ENCODE data around the gene OPRD1. TPM values are rescaled to one million over a fixed set of nuclear protein-coding genes. Genes with fewer than 3 reads are reported as not detected.

Gene OPRD1
- total RNA-seq, 2 experiments from 2014 or later, result not detected

GRCh38 chr1:28887835-28888682 is 76.1 kb downstream of the OPRD1 start:
- DNase-seq, result no peak
- POLR2A ChIA-PET, result interaction anchor here (0.5 to 1.4 kb wide), 3 partner anchors 26 to 294 kb away, joined by 3 to 6 read pairs (median 5); partner anchors contain the start of genes EPB41 and SRSF4

GRCh38 chr1:28888915-28889314 is 76.9 kb downstream of the OPRD1 start:
- POLR2A ChIA-PET, result no interaction called here

More at GRCh38 chr1:28887835-28888682, 76.1 kb downstream of the OPRD1 start:
- peak overlapping the region; percentile 89 for H3K27ac Mint-ChIP-seq
- H3K9me3 Mint-ChIP-seq (ENCODE audit: insufficient read depth), result no peaks in the 10 kb centered on the region
- peak overlapping the region; percentile 87 for H3K4me3 Mint-ChIP-seq
- H3K27me3 Mint-ChIP-seq (ENCODE audit: low read depth), result no peaks in the 10 kb centered on the region
- no peaks in the 10 kb centered on the region for H3K36me3 Mint-ChIP-seq (ENCODE audit: low read depth)
- no peak for ATAC-seq
- H3K4me1 Mint-ChIP-seq (ENCODE audit: low read depth), result peaks cover 52% of the 10 kb centered on the region
- CTCF ChIA-PET, result interaction anchor here (0.8 to 2.4 kb wide), 7 partner anchors 11 to 314 kb away, joined by 3 to 9 read pairs (median 5); partner anchors contain the start of genes EPB41 and SRSF4

GRCh38 chr1:28889357-28889756 is 77.4 kb downstream of the OPRD1 start:
- peaks cover 45% of the 10 kb centered on the region for H3K4me1 Mint-ChIP-seq (ENCODE audit: low read depth)
- H3K27me3 Mint-ChIP-seq (ENCODE audit: low read depth), result no peaks in the 10 kb centered on the region
- DNase-seq (no peak), ATAC-seq (no peak)
- CTCF ChIA-PET, result interaction anchor here (1.7 to 3.3 kb wide), 3 partner anchors 12 to 313 kb away, joined by 6 to 20 read pairs (median 8); no protein-coding TSS in a partner anchor
- H3K9me3 Mint-ChIP-seq (ENCODE audit: insufficient read depth), result no peaks in the 10 kb centered on the region
- POLR2A ChIA-PET, result interaction anchor here (0.9 kb wide), 1 partner anchor 144 kb away, joined by 3 read pairs; no protein-coding TSS in a partner anchor
- H3K4me3 Mint-ChIP-seq, result peak overlapping the region; percentile 20
- H3K36me3 Mint-ChIP-seq (ENCODE audit: low read depth), result peaks cover 2% of the 10 kb centered on the region
- H3K27ac Mint-ChIP-seq, result peak overlapping the region; percentile 57

More at GRCh38 chr1:28888915-28889314, 76.9 kb downstream of the OPRD1 start:
- CTCF ChIA-PET, result interaction anchor here (1.7 to 3.3 kb wide), 3 partner anchors 12 to 313 kb away, joined by 6 to 20 read pairs (median 8); no protein-coding TSS in a partner anchor
- H3K27ac Mint-ChIP-seq, result peak overlapping the region; percentile 30
- no peaks in the 10 kb centered on the region for H3K9me3 Mint-ChIP-seq (ENCODE audit: insufficient read depth)
- H3K36me3 Mint-ChIP-seq (ENCODE audit: low read depth), result peaks cover 2% of the 10 kb centered on the region
- no peak for ATAC-seq
- H3K4me3 Mint-ChIP-seq, result peak overlapping the region; percentile 87
- H3K4me1 Mint-ChIP-seq (ENCODE audit: low read depth), result peaks cover 49% of the 10 kb centered on the region
- no peaks in the 10 kb centered on the region for H3K27me3 Mint-ChIP-seq (ENCODE audit: low read depth)
- DNase-seq, result no peak

GRCh38 chr1:28890435-28890834 is 78.5 kb downstream of the OPRD1 start:
- POLR2A ChIA-PET, result interaction anchor here (0.7 kb wide), 1 partner anchor 36 kb away, joined by 3 read pairs; no protein-coding TSS in a partner anchor
- Mint-ChIP-seq H3K4me1 (ENCODE audit: low read depth) (peaks cover 34% of the 10 kb centered on the region), H3K4me3 (no peak overlapping the region), H3K9me3 (ENCODE audit: insufficient read depth) (no peaks in the 10 kb centered on the region), H3K27ac (no peak overlapping the region), H3K36me3 (ENCODE audit: low read depth) (peaks cover 5% of the 10 kb centered on the region), H3K27me3 (ENCODE audit: low read depth) (no peaks in the 10 kb centered on the region)
- no peak for ATAC-seq
- DNase-seq, result no peak
- CTCF ChIA-PET, result interaction anchor here (1.3 to 3.3 kb wide), 5 partner anchors 12 to 312 kb away, joined by 3 to 20 read pairs (median 7); no protein-coding TSS in a partner anchor

GRCh38 chr1:28890836-28891235 is 78.9 kb downstream of the OPRD1 start:
- no peak for DNase-seq

GRCh38 chr1:28891256-28891655 is 79.3 kb downstream of the OPRD1 start:
- Mint-ChIP-seq H3K27me3 (ENCODE audit: low read depth) (no peaks in the 10 kb centered on the region), H3K4me1 (ENCODE audit: low read depth) (peaks cover 26% of the 10 kb centered on the region), H3K36me3 (ENCODE audit: low read depth) (peaks cover 5% of the 10 kb centered on the region), H3K27ac (no peak overlapping the region), H3K4me3 (no peak overlapping the region), H3K9me3 (ENCODE audit: insufficient read depth) (no peaks in the 10 kb centered on the region)
- ATAC-seq (no peak), DNase-seq (no peak)
- POLR2A ChIA-PET, result interaction anchor here (0.7 kb wide), 1 partner anchor 36 kb away, joined by 3 read pairs; no protein-coding TSS in a partner anchor
- CTCF ChIA-PET, result interaction anchor here (0.8 to 3.3 kb wide), 7 partner anchors 11 to 311 kb away, joined by 3 to 20 read pairs (median 5); partner anchors contain the start of gene EPB41

More at GRCh38 chr1:28890836-28891235, 78.9 kb downstream of the OPRD1 start:
- Mint-ChIP-seq H3K4me1 (ENCODE audit: low read depth) (peaks cover 30% of the 10 kb centered on the region), H3K9me3 (ENCODE audit: insufficient read depth) (no peaks in the 10 kb centered on the region), H3K27ac (no peak overlapping the region), H3K36me3 (ENCODE audit: low read depth) (peaks cover 5% of the 10 kb centered on the region), H3K27me3 (ENCODE audit: low read depth) (no peaks in the 10 kb centered on the region), H3K4me3 (no peak overlapping the region)
- POLR2A ChIA-PET, result interaction anchor here (0.7 kb wide), 1 partner anchor 36 kb away, joined by 3 read pairs; no protein-coding TSS in a partner anchor
- CTCF ChIA-PET, result interaction anchor here (0.8 to 3.3 kb wide), 7 partner anchors 12 to 312 kb away, joined by 3 to 20 read pairs (median 5); partner anchors contain the start of gene EPB41
- no peak for ATAC-seq

GRCh38 chr1:28893403-28894102 is 81.6 kb downstream of the OPRD1 start:
- Mint-ChIP-seq H3K4me1 (ENCODE audit: low read depth) (peaks cover 18% of the 10 kb centered on the region), H3K36me3 (ENCODE audit: low read depth) (peaks cover 5% of the 10 kb centered on the region), H3K27me3 (ENCODE audit: low read depth) (no peaks in the 10 kb centered on the region), H3K4me3 (no peak overlapping the region), H3K9me3 (ENCODE audit: insufficient read depth) (no peaks in the 10 kb centered on the region), H3K27ac (peak overlapping the region; percentile 52)
- no peak for DNase-seq
- POLR2A ChIA-PET, result no interaction called here
- ATAC-seq, result no peak
- CTCF ChIA-PET, result interaction anchor here (0.8 to 3.7 kb wide), 10 partner anchors 12 to 309 kb away, joined by 3 to 27 read pairs (median 3); partner anchors contain the start of genes EPB41 and SRSF4

- H3K9me3 Mint-ChIP-seq (ENCODE audit: insufficient read depth), result no peaks in the 10 kb centered on the region
- H3K4me3 Mint-ChIP-seq, result no peak overlapping the region
- H3K27me3 Mint-ChIP-seq (ENCODE audit: low read depth), result no peaks in the 10 kb centered on the region
- DNase-seq (no peak), ATAC-seq (no peak)
- H3K36me3 Mint-ChIP-seq (ENCODE audit: low read depth), result peaks cover 5% of the 10 kb centered on the region
- H3K4me1 Mint-ChIP-seq (ENCODE audit: low read depth), result peaks cover 9% of the 10 kb centered on the region
- ChIA-PET CTCF (interaction anchor here (0.9 to 3.7 kb wide), 5 partner anchors 18 to 308 kb away, joined by 3 to 27 read pairs (median 4); partner anchors contain the start of gene EPB41), POLR2A (no interaction called here)
- H3K27ac Mint-ChIP-seq, result no peak overlapping the region
These were observed 82.8 kb downstream of the OPRD1 start for GRCh38 chr1:28894785-28895184.

GRCh38 chr1:28895896-28896608 is 84.1 kb downstream of the OPRD1 start:
- DNase-seq (no peak), ATAC-seq (no peak)
- H3K36me3 Mint-ChIP-seq (ENCODE audit: low read depth), result peaks cover 5% of the 10 kb centered on the region
- no peak overlapping the region for H3K4me3 Mint-ChIP-seq
- CTCF ChIA-PET, result interaction anchor here (1.0 to 3.7 kb wide), 5 partner anchors 14 to 307 kb away, joined by 3 to 27 read pairs (median 5); no protein-coding TSS in a partner anchor
- POLR2A ChIA-PET, result no interaction called here
- no peaks in the 10 kb centered on the region for H3K9me3 Mint-ChIP-seq (ENCODE audit: insufficient read depth)
- H3K27me3 Mint-ChIP-seq (ENCODE audit: low read depth), result no peaks in the 10 kb centered on the region
- no peak overlapping the region for H3K27ac Mint-ChIP-seq
- peaks cover 9% of the 10 kb centered on the region for H3K4me1 Mint-ChIP-seq (ENCODE audit: low read depth)

- ChIA-PET CTCF (interaction anchor here (1.7 to 2.5 kb wide), 2 partner anchors 15 to 137 kb away, joined by 5 to 8 read pairs; no protein-coding TSS in a partner anchor), POLR2A (no interaction called here)
- Mint-ChIP-seq H3K27me3 (ENCODE audit: low read depth) (no peaks in the 10 kb centered on the region), H3K4me1 (ENCODE audit: low read depth) (peaks cover 9% of the 10 kb centered on the region), H3K4me3 (no peak overlapping the region), H3K9me3 (ENCODE audit: insufficient read depth) (no peaks in the 10 kb centered on the region), H3K27ac (no peak overlapping the region), H3K36me3 (ENCODE audit: low read depth) (peaks cover 5% of the 10 kb centered on the region)
- ATAC-seq, result no peak
- DNase-seq, result no peak
These were observed 84.6 kb downstream of the OPRD1 start for GRCh38 chr1:28896609-28896986.
